ENCODE results near the gene MATN4. TPM values are rescaled to one million over a fixed set of nuclear protein-coding genes. Genes with fewer than 3 reads are reported as not detected.

Gene MATN4
- total RNA-seq, 4 donors from 2014 or later = 0.25 to 1.5 (median 0.94) TPM; not detected in 1

DNA sequence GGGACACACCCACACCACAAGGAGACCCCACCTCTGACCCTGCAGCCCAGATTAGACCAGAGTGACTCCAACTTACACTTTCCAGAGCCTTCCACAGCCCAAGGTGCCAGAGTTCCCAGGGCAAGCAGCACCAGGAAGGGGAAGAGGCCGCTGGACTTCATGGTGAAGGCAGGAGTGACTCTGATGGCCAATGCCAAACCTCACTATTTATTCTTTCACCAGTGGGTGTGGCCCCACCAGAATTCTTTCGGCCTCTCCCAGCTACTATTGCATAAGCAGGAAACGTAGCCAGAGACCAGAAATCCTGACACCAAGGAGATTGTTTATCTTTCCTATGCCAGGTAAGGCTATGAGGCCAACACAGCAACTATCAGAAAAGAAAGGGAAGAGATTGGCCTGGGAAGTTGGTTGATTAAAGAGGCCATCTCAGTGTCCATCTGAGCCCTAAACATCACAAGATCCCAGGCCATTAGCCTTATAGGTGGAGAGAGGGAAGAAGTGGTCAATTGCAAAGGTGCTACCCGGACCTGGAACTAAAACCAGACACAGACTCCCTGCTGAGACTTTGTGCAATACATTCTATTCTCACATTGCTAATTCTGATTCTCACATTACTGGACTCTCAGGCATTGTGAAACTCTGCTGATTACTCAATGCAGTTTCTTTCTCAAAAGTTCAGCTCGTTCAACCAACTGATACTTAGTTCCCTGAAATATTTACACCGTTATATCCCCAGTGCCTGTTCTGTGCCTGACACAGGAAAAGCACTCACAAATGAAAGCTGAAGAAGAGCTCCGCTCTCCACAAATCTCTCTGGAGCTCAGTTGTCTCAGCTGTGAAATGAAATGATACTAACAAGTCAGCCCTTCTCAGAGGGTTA is 53.5 kb downstream of the MATN4 start, which contains the start of gene SLPI:
SLPI (minus strand) TSS at position 182 of the 880 bp plus-strand sequence; CDS start at position 161, 21 bp downstream.
- peak within 1 kb of the TSS; percentile 84 for H3K27ac ChIP-seq
- no peaks in the 10 kb centered on the region for H3K9me3 ChIP-seq
- peak in 1 of 2 donors; percentile 74 for DNase-seq (ENCODE audit: low spot score in 2 of 2)
- peak within 1 kb of the TSS; percentile 28 for H3K4me3 ChIP-seq
- H3K36me3 ChIP-seq = no peaks in the 10 kb centered on the region
- peaks cover 3% of the 10 kb centered on the region for H3K27me3 ChIP-seq
- peaks cover 37% of the 10 kb centered on the region for H3K4me1 ChIP-seq
- no peak for TF ChIP-seq POLR2A (IDR thresholded peaks at IDR 0.05)
- TF ChIP-seq, protein P1, sequence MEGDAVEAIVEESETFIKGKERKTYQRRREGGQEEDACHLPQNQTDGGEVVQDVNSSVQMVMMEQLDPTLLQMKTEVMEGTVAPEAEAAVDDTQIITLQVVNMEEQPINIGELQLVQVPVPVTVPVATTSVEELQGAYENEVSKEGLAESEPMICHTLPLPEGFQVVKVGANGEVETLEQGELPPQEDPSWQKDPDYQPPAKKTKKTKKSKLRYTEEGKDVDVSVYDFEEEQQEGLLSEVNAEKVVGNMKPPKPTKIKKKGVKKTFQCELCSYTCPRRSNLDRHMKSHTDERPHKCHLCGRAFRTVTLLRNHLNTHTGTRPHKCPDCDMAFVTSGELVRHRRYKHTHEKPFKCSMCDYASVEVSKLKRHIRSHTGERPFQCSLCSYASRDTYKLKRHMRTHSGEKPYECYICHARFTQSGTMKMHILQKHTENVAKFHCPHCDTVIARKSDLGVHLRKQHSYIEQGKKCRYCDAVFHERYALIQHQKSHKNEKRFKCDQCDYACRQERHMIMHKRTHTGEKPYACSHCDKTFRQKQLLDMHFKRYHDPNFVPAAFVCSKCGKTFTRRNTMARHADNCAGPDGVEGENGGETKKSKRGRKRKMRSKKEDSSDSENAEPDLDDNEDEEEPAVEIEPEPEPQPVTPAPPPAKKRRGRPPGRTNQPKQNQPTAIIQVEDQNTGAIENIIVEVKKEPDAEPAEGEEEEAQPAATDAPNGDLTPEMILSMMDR (IDR thresholded peaks at IDR 0.05) = no peak
- TF ChIP-seq POLR2AphosphoS5 (IDR thresholded peaks at IDR 0.05) = peak in 1 of 3 donors; percentile 45
- 17% methylated on average over 6 of the region's 7 CpGs for WGBS

DNA sequence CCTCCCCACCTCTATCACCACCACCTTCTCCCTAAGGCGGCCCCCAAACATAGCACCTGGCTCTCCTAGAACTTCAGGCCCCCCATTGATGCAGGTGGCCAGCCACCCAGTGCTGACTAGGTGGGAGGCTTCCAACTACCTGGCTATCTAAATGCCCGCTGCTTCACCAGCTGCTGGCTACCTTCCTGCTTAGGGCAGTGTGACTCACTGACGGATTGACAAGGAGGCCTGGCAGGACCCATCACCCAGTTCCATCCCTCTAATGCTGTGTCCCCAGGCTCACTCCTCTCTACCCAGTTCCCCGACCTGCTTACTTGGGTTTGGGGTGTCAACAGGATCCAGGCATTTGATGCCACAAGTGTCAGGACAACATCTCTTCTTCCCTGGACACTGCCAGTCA is 54.8 kb downstream of the MATN4 start:
- H3K4me3 ChIP-seq = peak overlapping the region; percentile 28
- TF ChIP-seq, protein P1 (IDR thresholded peaks at IDR 0.05) = no peak
- no peak for DNase-seq (ENCODE audit: low spot score in 2 of 2)
- H3K27ac ChIP-seq = peak overlapping the region; percentile 4
- peaks cover 37% of the 10 kb centered on the region for H3K4me1 ChIP-seq
- WGBS = 81% methylated on average over 4 of the region's 4 CpGs
- no peaks in the 10 kb centered on the region for H3K36me3 ChIP-seq
- H3K9me3 ChIP-seq = no peaks in the 10 kb centered on the region
- H3K27me3 ChIP-seq = no peaks in the 10 kb centered on the region

DNA sequence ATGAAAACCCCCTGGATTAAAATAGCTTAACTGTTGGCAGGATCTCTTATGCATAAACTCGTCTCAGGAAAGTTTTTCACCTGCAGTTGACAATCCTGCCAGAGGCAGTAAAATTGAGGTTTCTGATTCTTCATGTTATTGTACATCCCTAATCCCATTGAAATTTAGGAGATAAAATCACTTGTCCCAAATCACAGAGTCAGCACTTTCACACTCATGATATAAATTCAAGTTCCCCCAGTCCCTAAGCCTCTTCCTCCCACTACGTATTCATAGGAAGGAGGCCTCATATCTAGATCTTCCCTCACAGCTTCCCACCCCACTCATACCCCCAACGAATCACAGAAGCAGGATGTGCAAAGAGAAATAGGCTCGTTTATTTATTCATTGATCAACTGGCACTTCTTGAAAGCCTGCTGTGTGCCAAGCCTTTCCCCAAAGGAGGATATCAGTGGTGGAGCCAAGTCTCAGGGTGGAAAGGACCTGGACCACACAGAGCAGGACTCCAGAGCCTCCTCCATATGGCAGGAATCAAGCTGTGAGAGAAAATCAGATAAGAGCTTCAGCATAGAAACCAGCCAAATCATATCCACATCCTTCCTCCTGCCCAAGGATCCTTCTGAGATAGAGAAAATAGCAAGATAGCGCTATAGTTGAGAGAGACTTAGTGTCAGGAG is 56.1 kb downstream of the MATN4 start:
- DNase-seq (ENCODE audit: low spot score in 2 of 2) = no peak
- Histone ChIP-seq H3K9me3 (no peaks in the 10 kb centered on the region), H3K27ac (no peak overlapping the region), H3K4me1 (peaks cover 30% of the 10 kb centered on the region), H3K27me3 (no peaks in the 10 kb centered on the region), H3K4me3 (no peak overlapping the region), H3K36me3 (no peaks in the 10 kb centered on the region)
- 27% methylated on average over 5 of the region's 5 CpGs for WGBS
- TF ChIP-seq POLR2A (IDR thresholded peaks at IDR 0.05) (no peak), POLR2AphosphoS5 (IDR thresholded peaks at IDR 0.05) (no peak), EP300 (IDR thresholded peaks at IDR 0.05) (no peak)
- TF ChIP-seq, protein P1 (IDR thresholded peaks at IDR 0.05) = no peak

DNA sequence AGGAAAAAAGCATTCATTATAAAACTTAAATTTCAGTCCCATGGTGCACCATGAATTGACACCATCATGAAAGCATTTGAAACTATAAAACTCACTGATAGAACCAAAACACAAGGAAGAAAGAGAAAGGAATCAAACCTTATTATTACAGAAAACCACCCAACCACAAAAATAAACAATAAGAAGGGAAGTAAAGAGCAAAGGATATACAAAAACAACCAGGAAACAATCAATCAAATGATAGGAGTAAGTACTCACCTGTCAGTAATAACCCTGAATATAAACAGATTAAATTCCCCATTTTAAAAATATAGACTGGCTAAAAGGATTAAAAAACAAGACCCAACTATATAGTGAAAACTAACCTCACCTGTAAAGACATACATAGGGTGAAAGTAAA is 59.5 kb downstream of the MATN4 start:
- Histone ChIP-seq H3K4me1 (peaks cover 11% of the 10 kb centered on the region), H3K27ac (no peak overlapping the region), H3K4me3 (no peak overlapping the region), H3K9me3 (no peaks in the 10 kb centered on the region), H3K36me3 (no peaks in the 10 kb centered on the region), H3K27me3 (no peaks in the 10 kb centered on the region)
- DNase-seq (ENCODE audit: low spot score in 2 of 2) = no peak
- TF ChIP-seq, protein P1 (IDR thresholded peaks at IDR 0.05) = no peak
- no peak for TF ChIP-seq POLR2A (IDR thresholded peaks at IDR 0.05)
- TF ChIP-seq POLR2AphosphoS5 (IDR thresholded peaks at IDR 0.05) = no peak
- TF ChIP-seq EP300 (IDR thresholded peaks at IDR 0.05) = no peak

DNA sequence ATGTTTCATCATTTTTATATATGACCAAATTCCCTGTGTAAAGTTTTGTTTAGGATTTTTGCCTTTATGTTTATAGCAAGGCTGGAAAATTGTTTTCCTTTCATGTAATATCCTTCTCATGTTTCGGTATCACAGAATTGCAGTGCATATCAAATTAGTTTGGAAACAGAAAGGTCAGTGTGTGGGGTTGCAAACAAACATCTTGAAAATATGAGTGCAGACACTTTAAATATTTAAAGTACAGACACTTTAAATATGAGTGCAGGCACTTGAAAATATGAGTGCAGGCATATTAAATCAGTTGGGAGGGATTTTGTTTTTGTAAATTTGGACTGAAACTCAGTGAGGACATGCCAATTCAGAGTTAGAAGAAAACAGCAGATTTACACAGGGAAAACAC is 60.2 kb downstream of the MATN4 start:
- 85% methylated on average over 1 of the region's 1 CpG for WGBS
- no peak overlapping the region for H3K27ac ChIP-seq
- no peak for DNase-seq (ENCODE audit: low spot score in 2 of 2)
- no peaks in the 10 kb centered on the region for H3K36me3 ChIP-seq
- TF ChIP-seq, protein P1 (IDR thresholded peaks at IDR 0.05) = no peak
- TF ChIP-seq POLR2A (IDR thresholded peaks at IDR 0.05) (no peak), EP300 (IDR thresholded peaks at IDR 0.05) (no peak)
- H3K4me3 ChIP-seq = no peak overlapping the region
- peaks cover 3% of the 10 kb centered on the region for H3K4me1 ChIP-seq
- no peaks in the 10 kb centered on the region for H3K9me3 ChIP-seq
- H3K27me3 ChIP-seq = no peaks in the 10 kb centered on the region
